CD4-positive, alpha-beta T cell treated with Interleukin-1 beta for 1 hour (primary cell): ENCODE measurements around the gene KIR2DL3.
"Not testable (repeated sequence)": the region's sequence is repeated elsewhere in the genome, so short reads cannot be mapped to it uniquely, and the experiment has no call there.

ENCODE experiments used
- DNase-seq, 2 donors: peaks; one replicate each; pipeline ENCODE4 v3.0.0-alpha.2; 2020 to 2022

Gene KIR2DL3

DNA sequence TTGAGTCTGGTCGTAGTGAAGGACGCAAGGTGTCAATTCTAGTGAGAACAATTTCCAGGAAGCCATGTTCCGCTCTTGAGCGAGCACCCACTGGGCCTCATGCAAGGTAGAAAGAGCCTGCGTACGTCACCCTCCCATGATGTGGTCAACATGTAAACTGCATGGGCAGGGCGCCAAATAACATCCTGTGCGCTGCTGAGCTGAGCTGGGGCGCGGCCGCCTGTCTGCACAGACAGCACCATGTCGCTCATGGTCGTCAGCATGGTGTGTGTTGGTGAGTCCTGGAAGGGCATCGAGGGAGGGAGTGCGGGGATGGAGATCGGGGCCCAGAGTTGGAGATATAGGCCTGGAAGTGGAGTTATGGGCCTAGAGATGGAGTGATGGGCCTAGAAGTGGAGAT is at the start of gene KIR2DL3:
Gene KIR2DL3, plus strand, starts transcription at position 208 of the 400 bp plus-strand sequence. Its CDS starts 33 bp downstream, at position 241.
- not testable (repeated sequence) for DNase-seq

DNA sequence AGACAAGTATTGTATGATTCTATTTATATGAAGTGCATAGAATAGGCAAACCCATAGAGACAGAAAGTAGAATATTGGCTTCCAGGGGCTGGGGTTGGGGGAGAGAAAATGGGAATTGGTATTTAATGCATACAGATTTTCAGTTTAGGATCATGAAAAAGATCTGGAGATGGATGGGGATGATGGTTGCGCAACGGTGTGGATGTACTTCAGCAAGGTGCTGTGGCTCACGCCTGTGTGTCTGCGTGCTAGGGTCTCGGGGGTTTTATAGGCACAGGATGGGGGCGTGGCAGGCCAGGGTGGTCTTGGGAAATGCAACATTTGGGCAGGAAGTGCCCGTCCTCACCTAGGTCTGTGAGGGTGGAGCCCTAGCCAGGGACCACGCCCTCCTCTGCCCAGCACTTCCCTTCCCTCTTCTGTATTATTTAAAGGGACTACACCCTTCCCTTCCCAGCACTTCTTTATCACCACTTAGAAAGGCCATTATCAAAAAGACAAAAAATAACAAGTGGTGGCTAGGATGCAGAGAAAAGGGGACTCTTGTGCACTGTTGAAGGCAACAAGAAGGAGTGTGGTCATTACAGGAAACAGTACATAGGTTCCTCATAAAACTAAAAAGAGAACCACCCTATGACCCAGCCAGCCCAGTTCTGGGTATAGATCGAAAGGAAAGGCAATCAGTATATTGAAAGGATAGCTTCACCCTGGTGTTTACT is 46.6 kb upstream of the KIR2DL3 start:
- no peak for DNase-seq

DNA sequence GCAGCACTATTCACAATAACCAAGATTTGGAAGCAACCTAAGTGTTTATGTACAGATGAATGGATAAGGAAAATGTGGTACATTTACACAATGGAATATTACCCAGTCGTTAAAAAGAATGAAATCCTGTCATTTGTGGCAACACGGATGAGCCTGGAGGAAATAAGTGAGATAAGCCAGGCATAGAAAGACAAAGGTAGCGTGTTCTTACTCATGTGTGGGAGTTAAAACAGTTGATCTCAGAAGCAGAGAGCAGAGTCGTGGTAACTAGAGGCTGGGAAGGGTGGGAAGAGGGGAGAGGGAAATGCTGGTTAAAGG is 46.1 kb upstream of the KIR2DL3 start:
- DNase-seq: no peak

DNA sequence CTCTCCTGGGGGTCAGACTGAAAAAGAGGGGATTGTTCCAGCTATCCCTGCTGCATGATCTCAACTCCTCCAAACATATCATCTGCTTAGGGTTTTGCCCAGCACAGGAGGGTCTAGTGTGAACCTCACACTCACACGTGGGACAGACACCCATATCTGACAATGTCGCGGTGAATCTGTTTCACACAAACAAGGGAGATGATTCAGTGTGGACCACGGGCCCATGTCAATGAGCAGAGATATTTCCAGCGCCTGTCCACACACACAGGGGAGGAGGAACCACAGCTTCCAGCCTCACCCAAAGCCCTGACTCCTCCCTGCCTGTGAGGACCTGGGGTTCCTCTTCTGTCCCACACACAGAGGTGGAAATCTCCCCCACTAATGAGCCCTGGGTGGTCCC is 43.7 kb upstream of the KIR2DL3 start:
- DNase-seq: peak in 1 of 2 donors; percentile 13

DNA sequence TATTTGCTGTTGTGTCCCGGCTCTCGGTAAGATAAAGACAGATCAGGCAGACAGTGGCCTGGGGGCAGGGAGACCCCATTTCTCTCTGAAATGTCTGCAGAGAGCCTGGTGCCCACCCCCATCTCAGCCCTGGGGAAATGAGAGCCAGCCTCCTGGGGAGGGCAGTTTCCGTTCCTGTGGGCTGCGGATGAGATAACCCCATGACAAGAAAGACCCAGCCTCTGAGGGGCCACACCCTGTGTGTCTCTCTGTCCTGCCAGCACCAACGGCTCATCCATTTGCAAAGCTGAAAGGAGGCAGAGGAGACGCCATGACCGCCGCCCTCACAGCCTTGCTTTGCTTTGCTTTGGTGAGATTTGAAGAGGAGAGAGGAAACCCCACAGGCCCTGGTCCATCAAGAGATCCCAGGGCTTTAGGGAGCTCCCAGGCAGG is 42.2 kb upstream of the KIR2DL3 start:
- no peak for DNase-seq

DNA sequence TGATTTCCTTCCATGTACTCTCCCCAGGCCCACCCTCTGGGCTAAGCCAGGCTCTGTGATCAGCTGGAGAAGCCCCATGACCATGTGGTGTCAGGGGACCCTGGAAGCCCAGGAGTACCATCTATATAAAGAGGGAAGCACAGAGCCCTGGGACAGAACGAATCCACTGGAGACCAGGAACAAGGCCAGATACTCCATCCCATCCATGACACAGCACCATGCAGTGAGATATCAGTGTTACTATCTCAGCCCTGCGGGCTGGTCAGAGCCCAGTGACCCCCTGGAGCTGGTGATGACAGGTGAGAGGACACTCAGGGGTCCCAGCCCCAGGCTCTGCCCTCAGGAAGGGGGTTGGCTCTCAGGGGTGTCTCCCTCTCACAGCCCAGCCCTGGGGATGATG is 41.5 kb upstream of the KIR2DL3 start:
- no peak for DNase-seq

DNA sequence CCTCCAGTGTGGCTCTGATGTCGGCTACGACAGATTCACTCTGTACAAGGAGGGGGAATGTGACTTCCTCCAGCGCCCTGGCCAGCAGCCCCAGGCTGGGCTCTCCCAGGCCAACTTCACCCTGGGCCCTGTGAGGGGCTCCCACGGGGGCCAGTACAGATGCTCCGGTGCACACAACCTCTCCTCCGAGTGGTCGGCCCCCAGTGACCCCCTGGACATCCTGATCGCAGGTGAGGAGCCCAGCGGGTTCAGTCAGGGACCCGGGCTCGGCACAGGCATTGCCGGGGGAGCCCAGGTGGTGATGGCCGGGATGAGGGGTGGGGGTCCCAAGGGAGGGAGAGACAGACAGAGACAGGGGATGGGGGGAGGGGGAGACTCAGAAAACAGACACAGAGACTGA is 40.6 kb upstream of the KIR2DL3 start:
- not testable (repeated sequence) for DNase-seq

DNA sequence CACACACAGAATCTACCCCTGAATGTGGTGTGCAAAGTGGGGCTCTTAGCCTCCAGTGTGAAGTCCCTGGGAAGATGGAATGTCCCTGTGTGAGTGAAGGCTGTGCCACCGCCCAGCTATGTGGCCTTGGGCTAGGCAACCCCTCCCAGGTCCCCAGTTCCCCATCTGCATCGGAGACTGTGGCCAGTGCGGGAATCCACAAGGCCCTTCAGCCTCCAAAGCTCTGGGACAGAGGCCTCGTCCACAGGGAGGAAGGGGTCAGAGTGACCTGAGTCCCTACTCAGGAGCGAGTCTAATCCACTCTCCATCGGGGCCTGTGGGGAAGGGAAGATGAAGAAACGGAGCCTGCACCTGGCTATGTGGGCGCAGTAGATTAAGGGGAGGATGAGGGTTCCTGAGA is 33.4 kb upstream of the KIR2DL3 start:
- DNase-seq: no peak

DNA sequence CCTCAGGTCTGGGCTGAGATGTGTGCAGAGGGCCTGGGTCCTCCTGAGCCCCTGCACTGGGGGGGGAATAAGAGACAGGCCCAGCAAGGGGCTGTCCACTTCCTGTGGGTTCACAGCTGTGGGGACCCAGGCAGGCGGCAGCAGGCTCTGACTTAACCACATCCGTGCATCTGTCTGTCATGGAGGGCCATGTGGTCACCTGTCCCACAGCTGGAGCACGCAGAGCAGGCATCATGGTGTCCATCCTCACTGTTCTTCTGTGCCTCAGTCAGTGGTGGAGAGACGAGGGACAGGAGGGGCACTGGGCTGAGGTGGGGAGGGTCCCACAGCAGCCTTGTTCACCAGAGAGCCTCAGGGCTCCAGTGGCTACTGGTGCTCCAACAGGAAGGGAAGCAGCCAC is 30.4 kb upstream of the KIR2DL3 start:
- DNase-seq: peak; percentile 4 to 15

DNA sequence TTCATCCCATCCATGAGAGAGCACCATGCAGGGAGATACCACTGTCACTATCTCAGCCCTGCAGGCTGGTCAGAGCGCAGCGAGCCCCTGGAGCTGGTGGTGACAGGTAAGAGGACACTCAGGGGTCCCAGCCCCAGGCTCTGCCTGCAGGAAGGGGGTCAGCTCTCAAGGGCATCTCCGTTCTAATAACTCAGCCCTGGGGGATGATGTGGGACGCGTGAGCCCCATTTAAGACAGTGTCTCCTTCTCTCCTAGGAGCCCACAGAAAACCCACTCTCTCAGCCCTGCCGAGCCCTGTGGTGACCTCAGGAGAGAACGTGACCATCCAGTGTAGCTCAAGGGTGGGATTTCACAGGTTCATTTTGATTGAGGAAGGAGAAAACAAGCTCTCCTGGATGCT is 29.5 kb upstream of the KIR2DL3 start:
- no peak for DNase-seq

DNA sequence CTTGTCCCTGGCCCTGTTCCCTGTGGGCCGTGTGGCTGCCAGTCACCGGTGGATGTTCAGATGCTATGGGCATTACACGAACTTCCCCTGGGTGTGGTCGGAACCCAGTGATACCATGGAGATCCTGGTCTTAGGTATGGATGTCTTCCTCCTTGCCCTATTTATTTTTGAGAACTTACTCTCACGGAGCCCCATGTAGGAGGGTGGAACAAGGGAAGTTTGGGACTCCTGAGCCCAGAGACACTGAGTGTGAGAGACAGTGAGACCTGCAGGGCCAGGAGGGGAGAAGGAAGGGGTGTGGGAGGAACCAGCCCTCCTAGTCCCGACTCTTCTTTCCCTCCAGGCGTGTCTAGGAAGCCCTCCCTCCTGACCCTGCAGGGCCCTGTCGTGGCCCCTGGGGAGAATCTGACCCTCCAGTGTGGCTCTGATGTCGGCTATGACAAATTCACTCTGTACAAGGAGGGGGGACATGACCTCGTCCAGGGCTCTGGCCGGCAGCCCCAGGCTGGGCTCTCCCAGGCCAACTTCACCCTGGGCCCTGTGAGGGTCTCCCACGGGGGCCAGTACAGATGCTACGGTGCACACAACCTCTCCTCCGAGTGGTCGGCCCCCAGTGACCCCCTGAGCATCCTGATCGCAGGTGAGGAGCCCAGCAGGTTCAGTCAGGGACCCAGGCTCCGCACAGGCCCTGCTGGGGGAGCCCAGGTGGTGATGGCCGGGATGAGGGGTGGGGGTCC is 28.9 kb upstream of the KIR2DL3 start:
- DNase-seq: no peak

DNA sequence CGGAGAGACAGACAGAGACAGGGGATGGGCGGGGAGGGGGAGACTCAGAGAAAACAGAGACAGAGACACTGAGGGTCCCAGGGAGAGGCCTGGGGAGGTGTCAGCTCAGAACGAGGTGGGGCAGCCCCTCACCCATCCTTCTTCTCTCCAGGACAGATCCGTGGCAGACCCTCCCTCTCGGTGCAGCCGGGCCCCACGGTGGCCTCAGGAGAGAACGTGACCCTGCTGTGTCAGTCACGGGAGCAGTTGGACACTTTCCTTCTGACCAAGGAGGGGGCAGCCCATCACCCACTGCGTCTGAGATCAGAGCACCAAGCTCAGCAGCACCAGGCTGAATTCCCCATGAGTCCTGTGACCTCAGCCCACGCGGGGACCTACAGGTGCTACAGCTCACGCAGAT is 28.4 kb upstream of the KIR2DL3 start:
- DNase-seq: not testable (repeated sequence)

DNA sequence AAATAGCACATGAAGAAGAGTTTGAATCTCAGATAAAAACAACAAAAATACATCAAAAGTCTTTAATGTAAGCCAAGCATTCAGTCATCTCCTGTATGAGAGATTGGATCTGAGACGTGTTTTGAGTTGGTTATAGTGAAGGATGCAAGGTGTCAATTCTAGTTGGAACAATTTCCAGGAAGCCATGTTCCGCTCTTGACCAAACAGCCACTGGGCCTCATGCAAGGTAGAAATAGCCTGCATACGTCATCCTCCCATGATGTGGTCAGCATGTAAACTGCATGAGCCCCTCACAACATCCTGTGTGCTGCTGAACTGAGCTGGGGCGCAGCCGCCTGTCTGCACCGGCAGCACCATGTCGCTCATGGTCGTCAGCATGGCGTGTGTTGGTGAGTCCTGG is 14.2 kb upstream of the KIR2DL3 start, which contains the start of gene KIR3DL3:
Gene KIR3DL3, plus strand, starts transcription at position 301 of the 400 bp plus-strand sequence. Its CDS starts 55 bp downstream, at position 356.
- DNase-seq: no peak

DNA sequence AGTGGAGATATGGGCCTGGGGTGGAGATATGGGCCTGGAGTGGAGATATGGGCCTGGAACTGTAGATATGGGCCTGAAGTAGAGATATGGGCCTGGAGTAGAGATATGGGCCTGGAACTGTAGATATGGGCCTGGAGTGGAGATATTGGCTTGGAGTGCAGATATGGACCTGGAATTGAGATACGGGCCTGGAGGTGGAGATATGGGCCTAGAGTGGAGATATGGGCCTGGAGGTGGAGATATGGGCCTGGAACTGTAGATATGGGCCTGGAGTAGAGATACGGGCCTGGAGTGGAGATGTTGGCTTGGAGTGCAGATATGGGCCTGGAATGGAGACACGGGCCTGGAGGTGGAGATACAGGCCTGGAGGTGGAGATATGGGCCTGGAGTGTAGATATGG is 13.7 kb upstream of the KIR2DL3 start:
- DNase-seq: no peak

DNA sequence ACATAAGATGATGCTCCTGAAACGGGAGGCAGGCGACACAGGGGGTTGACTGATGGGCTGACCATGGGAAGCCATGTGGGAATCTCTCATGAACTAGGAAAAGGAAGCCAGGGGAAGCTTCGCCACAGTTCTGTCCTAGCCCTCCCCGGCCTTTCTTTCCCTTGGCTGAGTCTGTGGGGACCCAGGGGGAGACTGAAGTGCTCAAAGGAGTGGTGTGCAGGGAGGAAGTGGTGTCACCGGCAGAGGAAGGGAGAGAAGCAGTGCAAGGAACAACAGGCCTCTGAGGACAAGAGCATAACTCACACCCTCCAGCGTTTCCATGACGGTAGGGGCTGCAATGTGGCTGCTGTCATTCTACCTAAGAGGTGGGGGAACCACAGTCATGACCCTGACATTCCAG is 13.0 kb upstream of the KIR2DL3 start:
- DNase-seq: no peak

DNA sequence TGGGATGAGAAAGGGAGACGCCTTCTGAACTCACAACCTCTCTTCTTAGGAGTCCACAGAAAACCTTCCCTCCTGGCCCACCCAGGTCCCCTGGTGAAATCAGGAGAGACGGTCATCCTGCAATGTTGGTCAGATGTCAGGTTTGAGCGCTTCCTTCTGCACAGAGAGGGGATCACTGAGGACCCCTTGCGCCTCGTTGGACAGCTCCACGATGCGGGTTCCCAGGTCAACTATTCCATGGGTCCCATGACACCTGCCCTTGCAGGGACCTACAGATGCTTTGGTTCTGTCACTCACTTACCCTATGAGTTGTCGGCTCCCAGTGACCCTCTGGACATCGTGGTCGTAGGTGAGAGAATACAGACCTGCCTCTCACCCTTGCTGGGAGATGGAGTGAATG is 10.8 kb upstream of the KIR2DL3 start:
- DNase-seq: no peak

DNA sequence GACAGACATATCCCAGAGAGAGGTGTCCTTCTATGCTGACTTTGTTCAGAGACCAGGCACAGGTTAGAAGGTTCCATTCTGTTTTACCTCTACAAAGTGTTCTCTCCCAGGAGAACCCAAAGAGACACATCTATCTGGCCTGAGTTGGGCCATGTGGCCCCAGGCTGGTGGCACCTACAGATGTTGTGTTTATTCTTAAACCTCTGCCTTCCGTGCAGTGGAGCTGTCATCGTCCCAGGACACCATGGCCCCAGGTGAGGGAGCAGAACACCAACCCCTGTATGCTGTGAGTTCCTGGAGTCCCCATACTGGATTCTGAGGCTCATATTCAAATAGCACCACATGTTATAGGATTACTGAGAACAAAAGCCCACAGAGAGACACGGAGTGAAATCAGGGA is 10.1 kb upstream of the KIR2DL3 start:
- DNase-seq: no peak

DNA sequence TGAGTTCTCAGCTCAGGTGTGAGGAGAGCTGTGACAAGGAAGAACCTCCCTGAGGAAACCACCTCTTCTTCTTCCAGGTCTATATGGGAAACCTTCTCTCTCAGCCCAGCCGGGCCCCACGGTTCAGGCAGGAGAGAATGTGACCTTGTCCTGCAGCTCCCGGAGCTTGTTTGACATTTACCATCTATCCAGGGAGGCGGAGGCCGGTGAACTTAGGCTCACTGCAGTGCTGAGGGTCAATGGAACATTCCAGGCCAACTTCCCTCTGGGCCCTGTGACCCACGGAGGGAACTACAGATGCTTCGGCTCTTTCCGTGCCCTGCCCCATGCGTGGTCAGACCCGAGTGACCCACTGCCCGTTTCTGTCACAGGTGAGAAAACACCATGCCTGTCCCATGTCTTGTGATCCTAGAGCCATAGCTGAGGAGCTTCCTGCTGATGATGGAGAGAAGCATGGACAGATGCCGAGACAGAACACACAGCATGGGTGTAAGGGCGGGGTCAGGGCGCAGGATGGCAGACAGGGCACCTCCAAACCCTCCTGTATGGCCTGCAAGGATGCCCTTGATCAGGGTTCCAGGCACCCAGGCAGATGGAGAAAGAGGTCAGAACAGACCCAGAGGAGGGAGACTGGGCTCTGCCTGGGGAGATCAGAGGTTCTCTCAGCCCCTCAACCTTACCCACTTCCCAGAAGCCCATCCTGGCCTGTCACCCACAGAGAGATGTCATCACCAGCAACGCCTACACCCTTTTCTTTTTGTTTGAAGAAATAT is 8.7 kb upstream of the KIR2DL3 start:
- DNase-seq: no peak

DNA sequence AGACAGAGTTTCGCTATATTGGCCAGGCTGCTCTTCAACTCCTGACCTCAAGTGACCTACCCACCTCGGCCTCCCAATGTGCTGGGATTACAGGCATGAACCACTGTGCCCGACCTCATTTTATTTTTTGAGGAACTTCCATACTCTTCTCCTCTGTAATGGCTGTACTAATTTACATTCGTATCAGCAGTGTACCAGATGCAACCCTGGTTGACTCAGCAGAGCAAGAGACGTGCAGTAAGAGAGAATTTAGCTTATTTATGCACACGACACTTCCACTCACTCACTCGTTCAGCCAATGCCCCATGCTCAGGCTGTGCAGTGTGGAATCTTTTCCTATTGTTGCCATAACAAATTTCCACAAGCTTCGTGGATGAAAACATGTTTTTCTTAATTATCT is 7.1 kb upstream of the KIR2DL3 start:
- DNase-seq: no peak

DNA sequence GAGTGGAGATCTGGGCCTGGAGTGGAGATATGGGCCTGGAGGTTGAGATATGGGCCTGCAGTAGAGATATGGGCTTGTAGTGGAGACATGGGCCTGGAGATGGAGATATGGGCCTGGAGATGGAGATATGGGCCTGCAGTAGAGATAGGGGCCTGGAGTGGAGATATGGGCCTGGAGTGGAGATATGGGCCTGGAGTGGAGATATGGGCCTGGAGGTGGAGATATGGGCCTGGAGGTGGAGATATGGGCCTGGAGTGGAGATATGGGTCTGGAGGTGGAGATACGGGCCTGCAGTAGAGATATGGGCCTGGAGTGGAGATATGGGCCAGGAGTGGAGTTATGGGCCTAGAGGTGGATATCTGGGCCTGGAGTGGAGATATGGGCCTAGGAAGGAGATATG is 402 bp downstream of the KIR2DL3 start:
- DNase-seq: no peak

DNA sequence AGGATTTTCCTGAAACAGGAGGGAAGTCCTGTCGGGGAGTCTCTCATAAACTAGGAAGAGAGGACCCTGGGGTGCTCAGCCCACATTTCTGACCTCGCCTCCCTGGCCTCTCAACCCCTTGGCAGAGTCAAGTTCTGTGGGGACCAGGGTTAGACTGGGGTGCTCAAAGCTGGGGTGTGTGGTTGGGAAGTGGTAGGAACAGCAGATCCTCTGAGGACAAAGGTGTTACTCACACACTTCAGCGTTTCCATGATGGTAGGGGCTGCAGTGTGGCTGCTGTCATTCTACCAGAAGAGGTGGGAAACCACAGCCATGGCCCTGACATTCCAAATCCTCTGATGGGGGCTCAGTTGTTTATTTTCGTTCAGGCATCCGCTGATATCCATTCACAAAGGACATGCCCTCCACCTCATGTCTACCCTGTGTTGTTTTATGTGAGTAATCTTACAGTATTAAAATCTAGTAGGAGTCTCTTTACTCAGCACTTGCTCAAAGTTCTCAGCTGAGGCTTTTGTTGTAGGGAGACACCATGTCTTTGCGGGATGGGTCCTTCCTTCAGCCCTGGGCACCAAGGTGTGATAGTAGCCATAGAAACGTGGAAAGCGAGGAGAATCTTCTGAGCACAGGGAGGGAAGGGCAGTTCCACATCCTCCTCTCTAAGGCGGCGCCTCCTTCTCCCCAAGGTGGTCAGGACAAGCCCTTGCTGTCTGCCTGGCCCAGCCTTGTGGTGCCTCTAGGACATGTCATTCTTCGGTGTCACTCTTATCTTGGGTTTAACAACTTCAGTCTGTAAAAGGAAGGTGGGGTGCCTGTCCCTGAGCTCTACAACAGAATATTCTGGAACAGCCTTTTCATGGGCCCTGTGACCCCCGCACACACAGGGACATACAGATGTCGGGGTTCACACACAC is 1.5 kb downstream of the KIR2DL3 start:
- no peak for DNase-seq

DNA sequence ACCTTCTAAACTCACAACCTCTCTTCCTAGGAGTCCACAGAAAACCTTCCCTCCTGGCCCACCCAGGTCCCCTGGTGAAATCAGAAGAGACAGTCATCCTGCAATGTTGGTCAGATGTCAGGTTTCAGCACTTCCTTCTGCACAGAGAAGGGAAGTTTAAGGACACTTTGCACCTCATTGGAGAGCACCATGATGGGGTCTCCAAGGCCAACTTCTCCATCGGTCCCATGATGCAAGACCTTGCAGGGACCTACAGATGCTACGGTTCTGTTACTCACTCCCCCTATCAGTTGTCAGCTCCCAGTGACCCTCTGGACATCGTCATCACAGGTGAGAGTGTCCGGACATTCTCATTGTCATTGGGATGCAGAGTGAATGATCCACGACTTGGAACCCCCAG is 3.6 kb downstream of the KIR2DL3 start:
- DNase-seq: not testable (repeated sequence)

DNA sequence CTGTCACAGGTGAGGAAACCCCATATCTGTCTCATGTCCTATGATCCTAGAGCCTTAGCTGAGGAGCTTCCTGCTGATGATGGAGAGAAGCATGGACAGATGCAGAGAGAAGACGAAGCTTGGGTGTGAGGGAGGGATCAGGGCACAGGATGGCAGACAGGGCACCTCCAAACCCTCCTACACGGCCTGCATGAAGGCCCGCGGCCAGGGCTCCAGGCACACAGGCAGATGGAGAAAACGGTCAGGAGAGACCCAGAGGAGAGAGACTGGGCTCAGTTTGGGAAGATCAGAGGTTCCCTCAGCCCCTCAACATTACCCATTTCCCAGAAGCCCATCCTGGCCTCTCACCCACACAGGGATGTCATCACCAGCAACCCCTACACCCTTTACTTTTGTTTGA is 5.8 kb downstream of the KIR2DL3 start:
- not testable (repeated sequence) for DNase-seq
